K562 (cell line): ENCODE measurements around the gene NEU1. TPM values are rescaled to one million over a fixed set of nuclear protein-coding genes. Genes with fewer than 3 reads are reported as not detected.

Experiments used
- ATAC-seq: fragments of 200-7000 bp; cut with Tn5 transposase; 3 replicates; pipeline ENCODE4 v1.9.1; 2020; ENCODE audit warnings: moderate library complexity
- BruUV-seq: library from RNA; stranded (reverse); fragments of 400-500 nt; replicated peaks from 2 replicates; lab custom pipeline; 2021; lab: Mats Ljungman, UMichigan
- CTCF ChIA-PET: fragments of 300-600 bp; formaldehyde crosslinking; extraction: SDS; loops from one replicate; lab custom pipeline; 2021; ENCODE audit warnings: low intra/inter-chr PET ratio; lab: Yijun Ruan, JAX
- POLR2A ChIA-PET: fragments of 300-600, 350-650 bp; sonication (Branson Sonifier 250); formaldehyde crosslinking; extraction: SDS; loops from one replicate; lab custom pipeline; 2021; ENCODE audit warnings: antibody characterized with exemption, inconsistent platforms; lab: Yijun Ruan, JAX
- DNase-seq, 4 experiments: peaks; one replicate each; pipeline versions ENCODE4 v3.0.0 to v3.0.0-alpha.2; 2011 to 2018; ENCODE audit warnings: low spot score in 3 of 4, mixed read lengths in 3 of 4; ENCODE audit errors: extremely low read depth in 1 of 4
- FAIRE-seq: peaks from 2 replicates; lab custom pipeline; 2011; peaks lifted over from hg19 to GRCh38; lab: Jason Lieb, UNC
- H2AFZ ChIP-seq: 2 replicates; pipeline ENCODE4 v1.6.0; 2011; ENCODE audit warnings: low read depth, low read length, control low read depth, inconsistent platforms
- H3K27ac ChIP-seq: fragments of 200-600 bp; 3 replicates; pipeline ENCODE4 v1.8.0; 2011; ENCODE audit warnings: low read depth, mild to moderate bottlenecking, control low read depth, inconsistent platforms, low read length, moderate library complexity, mixed read lengths; ENCODE audit errors: extremely low read depth
- H3K27me3 ChIP-seq, 2 experiments: fragments of 300-600 bp in 1 of 2; 2 replicates in 1 of 2; 3 replicates in 1 of 2; pipeline versions ENCODE4 v1.6.0 to v1.8.0; 2011; ENCODE audit warnings: inconsistent platforms in 2 of 2, low read length in 2 of 2, mild to moderate bottlenecking in 1 of 2, mixed read lengths in 1 of 2, moderate library complexity in 1 of 2; ENCODE audit not compliant: control insufficient read depth in 2 of 2, insufficient read depth in 2 of 2
- H3K36me3 ChIP-seq: fragments of 300-600 bp; 3 replicates; pipeline ENCODE4 v1.8.0; 2011; ENCODE audit warnings: mild to moderate bottlenecking, low read length, inconsistent platforms; ENCODE audit not compliant: control insufficient read depth, insufficient read depth
- H3K4me1 ChIP-seq, 2 experiments: fragments of 200-600 bp in 1 of 2; replicated peaks in 1 of 2; 2 replicates in 1 of 2; 3 replicates in 1 of 2; pipeline versions ENCODE4 v1.5.1 to v1.8.0; 2011; ENCODE audit warnings: inconsistent platforms in 2 of 2, low read length in 2 of 2, mild to moderate bottlenecking in 1 of 2, mixed read lengths in 1 of 2, moderate library complexity in 1 of 2; ENCODE audit not compliant: control insufficient read depth in 2 of 2, insufficient read depth in 2 of 2
- H3K4me2 ChIP-seq: 2 replicates; pipeline ENCODE4 v1.6.1; 2011; ENCODE audit warnings: low read length, control low read depth, inconsistent platforms, mixed read lengths; ENCODE audit not compliant: insufficient read depth
- H3K4me3 ChIP-seq: fragments of 200-600 bp; sonication (generic), shearing (Covaris generic); 2 replicates; pipeline ENCODE4 v1.5.1; 2016; ENCODE audit warnings: control low read depth, inconsistent platforms
- H3K79me2 ChIP-seq: fragments of 200-600 bp; 3 replicates; pipeline ENCODE4 v1.8.0; 2011; ENCODE audit warnings: low read length, inconsistent platforms; ENCODE audit not compliant: control insufficient read depth, insufficient read depth
- H3K9ac ChIP-seq, 2 experiments: 2 replicates each; pipeline versions ENCODE4 v1.6.0 to v1.6.1; 2011; ENCODE audit warnings: low read depth in 2 of 2, low read length in 2 of 2, control low read depth in 1 of 2, inconsistent platforms in 1 of 2, mild to moderate bottlenecking in 1 of 2, mixed read lengths in 1 of 2; ENCODE audit not compliant: insufficient read depth in 1 of 2
- H3K9me1 ChIP-seq: one replicate; pipeline ENCODE4 v1.6.0; 2011; ENCODE audit warnings: inconsistent platforms, mild to moderate bottlenecking, low read length, moderate library complexity; ENCODE audit not compliant: control insufficient read depth, insufficient read depth
- H3K9me3 ChIP-seq: replicated peaks from 2 replicates; pipeline ENCODE4 v1.5.1; 2011; ENCODE audit warnings: low read depth, low read length, inconsistent platforms; ENCODE audit not compliant: control insufficient read depth, insufficient read depth
- H4K20me1 ChIP-seq: replicated peaks from 2 replicates; pipeline ENCODE4 v1.6.1; 2011; ENCODE audit warnings: low read length, inconsistent platforms, mixed read lengths; ENCODE audit not compliant: control insufficient read depth, insufficient read depth
- GTF3C2 ChIP-seq: IDR thresholded peaks from 3 replicates; pipeline ENCODE4 v1.6.1; 2011; ENCODE audit warnings: borderline replicate concordance, mild to moderate bottlenecking, moderate library complexity; ENCODE audit not compliant: insufficient read length; ENCODE audit errors: extremely low read depth
- IRF2 ChIP-seq: sonication (generic); formaldehyde crosslinking; IDR thresholded peaks from 2 replicates; pipeline ENCODE4 v1.8.1; 2022; ENCODE audit warnings: mild to moderate bottlenecking, missing genetic modification reagents
- MBD1 ChIP-seq: fragments of 250-450 bp; sonication (Bioruptor Pico); IDR thresholded peaks from 2 replicates; pipeline ENCODE4 v1.8.0; 2022; ENCODE audit warnings: inconsistent platforms
- POLR2G ChIP-seq: fragments of 200-400 bp; formaldehyde crosslinking; IDR thresholded peaks from 2 replicates; pipeline ENCODE4 v1.6.1; 2017; ENCODE audit warnings: low read depth, mild to moderate bottlenecking, antibody characterized with exemption, low read length, moderate library complexity
- TBL1XR1 ChIP-seq, 2 experiments: IDR thresholded peaks; 2 replicates each; pipeline ENCODE4 v1.6.1; 2012; ENCODE audit warnings: improper control_type of control experiment in 2 of 2, low read length in 2 of 2, mild to moderate bottlenecking in 1 of 2
- ZZZ3 ChIP-seq: fragments of 450-650 bp; IDR thresholded peaks from 2 replicates; pipeline ENCODE4 v1.6.1; 2016; ENCODE audit warnings: antibody characterized with exemption, mild to moderate bottlenecking, moderate library complexity
- WGBS: fragments of 100-300 bp; shearing (Covaris generic); methylation state at CpG from one replicate; pipeline ENCODE4 v1.1.6; 2016; ENCODE audit warnings: low coverage, mixed read lengths; ENCODE audit not compliant: insufficient coverage; ENCODE audit errors: missing lambda C conversion rate; 5-methylcytosine and 5-hydroxymethylcytosine counted together
- in situ Hi-C: fragments of 300-500 bp; cut with MboI; formaldehyde crosslinking; loops from 4 replicates; pipeline ENCODE4 v1.15.0; 2018; ENCODE audit warnings: inconsistent platforms, mixed read lengths
- intact Hi-C: fragments of 100-400 bp; cut with micrococcal nuclease; formaldehyde crosslinking; loops from 2 replicates; pipeline ENCODE4 v1.14.2; 2022
- polyA plus RNA-seq, 8 experiments: library from polyadenylated mRNA; depleted of rRNA in 4 of 8; stranded (reverse) in 5 of 8; unstranded in 3 of 8; fragments of >200 nt; fragmentation: Nextera tagmentation in 2 of 8; fragmentation: Illumina TruSeq in 1 of 8; extraction: Ambion mirVana in 2 of 8; extraction: Trizol in 1 of 8; gene quantifications; 2 replicates each; pipeline versions ENCODE4 v1.2.1 to v1.2.3, GENCODE V29; 2011 to 2014; ENCODE audit warnings: inconsistent platforms in 1 of 8, missing spikeins in 1 of 8
- total RNA-seq, 7 experiments: library from RNA; depleted of rRNA in 6 of 7; stranded (reverse); fragments of >200 nt in 6 of 7; fragmentation: Illumina TruSeq in 2 of 7; extraction: Trizol in 2 of 7; gene quantifications; 2 replicates each; pipeline versions ENCODE4 v1.2.1 to v1.2.3, GENCODE V29; 2011 to 2021; ENCODE audit warnings: low replicate concordance in 1 of 7

The NEU1 gene
- total and polyA plus RNA-seq, 9 of the 15 experiments (the other 6 are each of a cell fraction or from before 2014, with no cell fraction given): 14.8 to 67.8 (median 51.0) TPM

- Histone ChIP-seq H3K9me1 (no peaks in the 10 kb centered on the region), H3K79me2 (no peaks in the 10 kb centered on the region), H4K20me1 (no peaks in the 10 kb centered on the region), H3K27ac (no peak overlapping the region), H3K4me1 (peaks cover 0 to 29% of the 10 kb centered on the region in 2 experiments; a peak in 1 of 5 replicates), H3K36me3 (peaks cover 89% of the 10 kb centered on the region; the same call in 2 of the 3 replicates), H3K4me3 (no peak overlapping the region), H3K9ac (peak overlapping the region in 1 of 2 experiments; percentile 30; a peak in 2 of 4 replicates), H3K27me3 (no peaks in the 10 kb centered on the region), H3K9me3 (no peaks in the 10 kb centered on the region), H3K4me2 (no peak overlapping the region), H2AFZ (no peak overlapping the region)
- TF ChIP-seq TBL1XR1 (IDR thresholded peaks at IDR 0.05; ENCODE audit: low read length in 2 of 2): no peak
- 0 out of 2 replicates have a peak, but pooled peaks have one; percentile 31 for TF ChIP-seq POLR2G
- 0 out of 2 replicates have a peak, but pooled peaks have one; percentile 50 for TF ChIP-seq IRF2
- TF ChIP-seq MBD1: no peak
- no peak for TF ChIP-seq ZZZ3
- TF ChIP-seq GTF3C2: no peak
- 95% methylated on average over 16 of the region's 18 CpGs for WGBS
- BruUV-seq: no TSS peak
- CTCF ChIA-PET: no interaction called here
- FAIRE-seq: no peak
- no peak for DNase-seq
- intact Hi-C loops (no loop called here), in situ Hi-C loops (no loop called here)
- POLR2A ChIA-PET: no interaction called here
- no peak for ATAC-seq
Measured at GRCh38 chr6:31886541-31886991, 23.9 kb upstream of the NEU1 start.
